ENCODE measurements around the gene WLS. TPM values are rescaled to one million over a fixed set of nuclear protein-coding genes. Genes with fewer than 3 reads are reported as not detected.

The WLS gene
- total RNA-seq, 4 donors from 2014 or later, result 37.8 to 56.3 (median 48.7) TPM

GRCh38 chr1:68115308-68115707, 117.0 kb downstream of the WLS start:
- TF ChIP-seq CTCF (IDR thresholded peaks at IDR 0.05) (no peak), POLR2A (IDR thresholded peaks at IDR 0.05) (no peak)
- no peak overlapping the region for H3K4me3 ChIP-seq (ENCODE audit: low read depth, poor library complexity, severe bottlenecking)
- intact Hi-C loops (cut with DNase I; ENCODE audit: low total_unique reads), result loop anchor here (5.0 to 10.0 kb wide), 2 partner anchors 232 to 581 kb away; no protein-coding TSS in a partner anchor
- DNase-seq (ENCODE audit: low spot score in 2 of 2), result no peak
- 66 to 81% methylated on average over 4 of the region's 4 CpGs for WGBS, 2 donors

- WGBS, 2 donors, result 74 to 86% methylated on average over 3 of the region's 3 CpGs
- intact Hi-C loops (cut with DNase I; ENCODE audit: low total_unique reads), result loop anchor here (10.0 kb wide), 1 partner anchor 579 kb away; no protein-coding TSS in a partner anchor
Observed at GRCh38 chr1:68113966-68114365, 118.4 kb downstream of the WLS start.

GRCh38 chr1:68112835-68113243, 119.5 kb downstream of the WLS start:
- no peak overlapping the region for H3K4me3 ChIP-seq (ENCODE audit: low read depth, poor library complexity, severe bottlenecking)
- TF ChIP-seq CTCF (IDR thresholded peaks at IDR 0.05) (no peak), POLR2A (IDR thresholded peaks at IDR 0.05) (no peak)
- 13 to 17% methylated on average over 7 of the region's 7 CpGs for WGBS, 2 donors
- no peak for DNase-seq (ENCODE audit: low spot score in 2 of 2)
- intact Hi-C loops (cut with DNase I; ENCODE audit: low total_unique reads), result loop anchor here (10.0 kb wide), 1 partner anchor 578 kb away; no protein-coding TSS in a partner anchor

More at GRCh38 chr1:68113966-68114365, 118.4 kb downstream of the WLS start:
- no peak overlapping the region for H3K4me3 ChIP-seq (ENCODE audit: low read depth, poor library complexity, severe bottlenecking)
- TF ChIP-seq POLR2A (IDR thresholded peaks at IDR 0.05) (no peak), CTCF (IDR thresholded peaks at IDR 0.05) (no peak)
- DNase-seq (ENCODE audit: low spot score in 2 of 2), result no peak

- intact Hi-C loops (cut with DNase I; ENCODE audit: low total_unique reads), result loop anchor here (10.0 kb wide), 1 partner anchor 577 kb away; no protein-coding TSS in a partner anchor
- DNase-seq (ENCODE audit: low spot score in 2 of 2), result peak; percentile 55 to 90
- no peak for TF ChIP-seq POLR2A (IDR thresholded peaks at IDR 0.05)
- TF ChIP-seq CTCF (IDR thresholded peaks at IDR 0.05), result peak in 1 of 3 donors; percentile 20
- WGBS, 2 donors, result 35 to 37% methylated on average over 7 of the region's 7 CpGs
- no peak overlapping the region for H3K4me3 ChIP-seq (ENCODE audit: low read depth, poor library complexity, severe bottlenecking)
Observed at GRCh38 chr1:68111519-68112436, 120.5 kb downstream of the WLS start.

GRCh38 chr1:68107771-68108170, 124.6 kb downstream of the WLS start:
- no peak for DNase-seq (ENCODE audit: low spot score in 2 of 2)
- WGBS, 2 donors, result 49 to 60% methylated on average over 8 of the region's 8 CpGs
- TF ChIP-seq CTCF (IDR thresholded peaks at IDR 0.05) (no peak), POLR2A (IDR thresholded peaks at IDR 0.05) (no peak)

More at GRCh38 chr1:68107771-68108170, 124.6 kb downstream of the WLS start:
- intact Hi-C loops (cut with DNase I; ENCODE audit: low total_unique reads), result loop anchor here (5.0 to 10.0 kb wide), 2 partner anchors 253 to 335 kb away; no protein-coding TSS in a partner anchor
- no peak overlapping the region for H3K4me3 ChIP-seq (ENCODE audit: low read depth, poor library complexity, severe bottlenecking)

Measured in lower leg skin (tissue), 4 donors.